NCI-H2196 (cell line): Measurements from ENCODE around the gene NPTX1.

Experiments
- DNase-seq: peaks from one replicate; lab custom pipeline; 2025; ENCODE audit not compliant: unreplicated experiment; lab: John Stamatoyannopoulos, UW

The NPTX1 gene

GRCh38 chr17:80481284-80482057, 5.1 kb upstream of the NPTX1 start:
- DNase-seq: no peak

DNA sequence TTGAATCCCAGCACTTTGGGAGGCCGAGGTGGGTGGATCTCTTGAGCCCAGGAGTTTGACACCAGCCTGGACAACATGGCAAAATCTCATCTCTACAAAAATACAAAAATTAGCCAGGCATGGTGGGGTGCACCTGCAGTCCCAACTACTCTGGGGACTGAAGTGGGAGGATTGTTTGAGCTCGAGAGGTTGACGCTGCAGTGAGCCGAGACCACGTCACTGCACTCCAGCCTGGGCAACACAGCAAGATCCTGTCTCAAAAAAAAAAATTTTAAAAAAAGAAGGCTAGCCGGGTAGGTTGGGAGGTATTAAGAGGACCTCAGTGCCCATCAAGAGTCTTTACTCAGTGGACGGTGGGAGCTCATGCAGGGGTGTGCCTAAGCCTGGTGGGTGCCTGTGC, 3.8 kb upstream of the NPTX1 start:
- no peak for DNase-seq

GRCh38 chr17:80479246-80479566, 2.8 kb upstream of the NPTX1 start:
- no peak for DNase-seq

DNA sequence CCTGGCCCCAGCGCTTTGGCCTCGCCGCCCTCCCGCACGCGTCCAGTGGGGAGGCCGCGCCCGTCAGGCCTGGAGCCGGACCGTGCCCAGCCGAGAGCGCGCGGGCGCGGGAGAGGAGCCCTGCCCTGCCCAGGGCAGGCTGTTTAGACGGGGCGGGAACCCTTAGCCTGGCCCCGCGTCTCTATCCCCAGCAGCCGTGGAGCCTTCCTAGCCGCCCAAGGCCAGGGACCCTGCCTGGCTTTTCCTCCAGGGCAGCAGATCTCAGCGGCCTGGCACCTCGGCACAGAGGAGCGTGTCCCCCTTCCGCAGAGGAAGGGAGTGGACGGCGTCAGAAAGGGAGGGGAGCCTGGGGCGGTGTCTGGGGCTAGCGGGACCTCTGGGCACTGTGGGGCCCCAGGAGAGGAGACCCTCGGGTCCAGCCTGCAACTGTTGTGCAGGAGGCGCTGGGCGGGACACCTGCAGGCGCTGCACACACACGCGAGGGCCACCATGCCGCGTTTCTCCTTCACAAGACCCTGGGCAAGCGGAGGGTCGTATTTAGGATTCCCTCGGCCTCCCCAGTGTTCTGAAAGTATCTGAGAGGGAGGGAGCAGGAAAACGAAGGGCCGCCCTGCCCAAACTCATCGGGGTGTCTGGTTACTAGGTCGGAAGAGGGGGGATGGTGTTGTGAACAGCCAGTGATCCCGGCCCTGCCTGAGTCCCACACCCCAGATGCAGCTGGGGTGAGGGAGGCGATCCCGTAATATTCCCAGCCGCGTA, 2.3 kb upstream of the NPTX1 start:
- DNase-seq: no peak

DNA sequence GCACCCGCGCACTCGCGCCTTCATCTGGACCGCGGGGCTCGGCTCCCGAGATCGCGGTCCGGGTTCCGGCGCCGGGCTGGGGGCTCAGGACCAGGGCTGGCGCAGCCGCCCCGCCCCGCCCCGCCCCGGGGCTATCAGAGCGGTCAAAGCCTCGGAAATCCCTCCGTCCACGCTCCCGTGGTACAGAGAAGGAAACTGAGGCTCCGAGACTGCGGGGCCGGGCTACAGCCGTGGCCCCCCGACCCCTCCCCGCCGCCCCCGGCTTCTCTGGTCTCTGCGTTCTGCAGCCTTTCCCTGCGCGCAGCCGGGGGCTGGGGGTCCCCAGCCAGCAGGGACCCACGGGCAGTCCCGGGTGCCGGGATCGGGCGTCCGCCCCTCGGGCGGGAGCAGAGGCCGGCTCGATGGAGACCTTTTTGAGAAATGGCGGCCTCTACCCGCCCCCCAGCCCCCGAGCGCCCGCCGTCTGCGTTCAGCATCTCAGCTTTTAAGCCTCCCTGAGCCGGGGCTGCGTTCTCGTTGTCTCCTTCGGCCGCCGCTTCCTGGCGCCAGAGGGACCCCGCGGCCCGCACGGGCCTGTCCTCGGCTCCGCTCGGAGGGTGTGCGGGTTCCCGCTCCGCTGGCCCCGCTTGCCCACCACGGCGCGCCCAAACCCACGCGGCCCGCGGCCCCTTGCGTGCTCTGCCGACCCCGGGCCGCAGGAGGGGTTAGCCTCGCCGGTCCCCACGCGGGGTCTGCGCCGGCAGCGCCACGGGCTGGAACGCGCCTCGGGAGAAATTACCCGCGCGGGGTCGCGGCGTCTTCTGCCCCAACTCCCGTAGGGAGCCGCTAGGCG, 1.5 kb upstream of the NPTX1 start:
- DNase-seq: peak; percentile 47

- DNase-seq: peak; percentile 49
These were observed 655 bp upstream of the NPTX1 start for GRCh38 chr17:80476877-80477646.

DNA sequence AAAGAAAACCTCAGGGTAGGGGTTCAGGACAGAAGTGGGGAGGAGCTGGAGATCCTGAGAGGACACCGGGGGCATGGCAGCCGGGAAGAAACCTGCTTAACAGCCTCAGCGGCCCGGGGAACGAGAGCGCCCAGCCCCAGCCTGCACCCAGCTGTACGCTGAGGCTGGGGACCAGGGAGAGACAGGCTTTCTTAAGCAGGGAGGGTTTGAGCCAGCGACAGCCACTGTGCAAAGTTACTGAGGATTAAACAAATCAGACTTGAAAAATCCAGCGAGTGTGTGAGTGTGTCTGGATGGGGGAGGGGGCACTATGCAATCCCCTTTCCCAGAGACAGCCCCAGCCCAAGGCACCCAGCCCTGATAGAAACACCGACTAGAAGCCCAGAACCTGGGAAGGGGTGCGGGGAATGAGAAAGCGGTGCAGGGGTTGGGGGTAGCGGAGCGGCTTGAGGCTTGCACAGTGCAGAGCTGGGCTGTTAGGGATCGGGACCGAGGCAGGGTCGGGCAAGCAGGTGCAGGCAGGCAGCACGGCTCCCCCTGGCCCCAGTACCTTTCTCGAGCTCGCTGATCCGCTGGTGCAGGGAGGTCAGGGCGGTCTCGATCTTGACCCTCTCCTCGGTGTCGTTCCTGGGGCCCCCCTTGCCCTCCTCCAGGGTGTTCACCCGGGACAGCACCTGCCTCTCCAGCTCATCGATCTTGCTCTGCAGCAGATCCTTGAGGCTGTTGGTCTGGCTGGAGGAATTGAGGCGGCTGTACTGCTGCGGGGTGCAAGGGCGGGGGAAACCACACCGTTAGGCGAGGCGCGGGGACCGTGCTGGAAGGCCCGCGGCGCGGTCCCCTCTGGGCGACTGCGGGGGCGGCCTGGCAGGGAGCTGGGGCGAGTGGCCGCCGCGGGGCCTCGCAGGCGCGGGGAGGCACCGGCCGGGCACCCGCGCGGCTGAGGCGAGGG, 1.2 kb downstream of the NPTX1 start:
- no peak for DNase-seq

- DNase-seq: peak; percentile 81
These were observed 2.0 kb downstream of the NPTX1 start for GRCh38 chr17:80474231-80474960.

DNA sequence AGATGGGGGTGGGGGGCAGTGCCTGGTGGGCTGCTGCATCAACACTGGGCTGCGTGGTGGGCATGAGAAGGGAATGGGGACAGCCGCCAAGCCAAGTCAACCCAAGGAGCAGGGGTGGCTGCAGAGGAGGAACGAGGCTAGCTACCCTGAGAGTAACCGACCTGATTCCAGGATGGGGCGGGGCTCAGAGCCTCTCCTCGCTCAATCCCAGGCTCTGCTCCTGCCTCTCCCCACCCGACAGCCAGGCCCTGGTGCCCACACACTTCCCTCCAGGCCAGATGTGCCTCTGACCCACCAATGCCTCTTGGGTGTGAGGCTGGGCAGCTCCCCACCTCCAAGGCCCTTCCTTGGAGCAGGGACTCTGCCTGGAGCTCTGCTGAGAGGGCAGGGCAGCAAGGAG, 2.7 kb downstream of the NPTX1 start:
- DNase-seq: no peak

DNA sequence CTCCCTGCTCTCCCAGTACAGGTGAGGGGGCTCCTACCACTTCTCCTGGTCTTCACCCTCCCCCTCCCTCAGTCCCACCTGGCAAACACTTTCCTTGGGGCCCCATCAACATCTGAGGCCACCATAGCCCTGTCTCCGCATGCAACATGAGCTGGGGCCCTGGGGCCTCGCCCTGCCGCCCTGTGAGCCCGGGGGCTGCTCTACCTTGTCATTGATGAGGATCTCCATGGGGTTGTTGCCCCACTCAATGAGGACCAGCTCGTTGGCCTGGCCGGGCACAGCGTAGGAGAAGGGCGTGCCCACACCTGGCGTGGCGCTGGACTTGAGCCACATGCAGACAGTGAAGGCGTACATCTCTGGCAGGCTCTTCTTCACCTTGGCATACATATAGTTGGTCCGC, 3.4 kb downstream of the NPTX1 start:
- DNase-seq: no peak

DNA sequence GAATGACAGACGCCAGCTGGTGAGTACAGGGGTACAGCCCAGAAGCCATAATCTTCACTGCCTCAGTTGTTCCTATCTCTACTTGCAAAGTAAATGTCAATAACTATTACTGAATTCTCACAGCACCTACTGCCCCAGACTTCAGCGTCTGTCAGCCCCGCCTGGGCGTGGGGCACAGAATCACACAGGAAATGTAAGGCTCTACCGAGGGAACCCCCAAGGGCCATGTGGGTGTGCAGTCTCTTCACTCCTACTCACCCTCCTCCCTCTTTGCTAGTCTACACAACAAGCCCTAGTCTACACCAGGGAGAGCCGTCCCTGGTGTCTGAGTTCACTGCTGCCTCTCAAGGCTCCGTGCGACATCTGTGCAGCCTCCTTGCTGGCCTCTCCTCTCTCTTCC, 4.5 kb downstream of the NPTX1 start:
- DNase-seq: no peak

DNA sequence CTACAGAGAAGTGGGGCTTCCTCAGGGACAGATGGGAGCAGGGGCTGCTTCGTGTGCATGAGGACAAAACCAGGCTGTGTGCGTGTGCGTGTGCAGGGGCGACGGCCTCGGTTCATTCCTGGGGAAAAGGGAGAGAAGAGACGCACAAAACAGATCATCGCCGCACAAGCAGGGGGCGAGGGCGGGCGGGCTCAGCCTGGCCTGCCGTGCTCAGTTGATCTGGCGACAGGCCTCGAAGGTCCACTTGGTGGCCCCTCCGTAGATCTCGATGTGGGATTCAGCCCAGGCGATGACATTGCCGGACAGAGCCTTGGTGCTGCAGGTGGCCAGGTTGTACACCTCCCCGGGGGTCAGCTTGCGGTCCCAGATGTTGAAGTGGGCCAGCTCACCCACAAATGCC, 5.8 kb downstream of the NPTX1 start:
- no peak for DNase-seq

- DNase-seq: no peak
These were observed 6.7 kb downstream of the NPTX1 start for GRCh38 chr17:80469667-80470066.

DNA sequence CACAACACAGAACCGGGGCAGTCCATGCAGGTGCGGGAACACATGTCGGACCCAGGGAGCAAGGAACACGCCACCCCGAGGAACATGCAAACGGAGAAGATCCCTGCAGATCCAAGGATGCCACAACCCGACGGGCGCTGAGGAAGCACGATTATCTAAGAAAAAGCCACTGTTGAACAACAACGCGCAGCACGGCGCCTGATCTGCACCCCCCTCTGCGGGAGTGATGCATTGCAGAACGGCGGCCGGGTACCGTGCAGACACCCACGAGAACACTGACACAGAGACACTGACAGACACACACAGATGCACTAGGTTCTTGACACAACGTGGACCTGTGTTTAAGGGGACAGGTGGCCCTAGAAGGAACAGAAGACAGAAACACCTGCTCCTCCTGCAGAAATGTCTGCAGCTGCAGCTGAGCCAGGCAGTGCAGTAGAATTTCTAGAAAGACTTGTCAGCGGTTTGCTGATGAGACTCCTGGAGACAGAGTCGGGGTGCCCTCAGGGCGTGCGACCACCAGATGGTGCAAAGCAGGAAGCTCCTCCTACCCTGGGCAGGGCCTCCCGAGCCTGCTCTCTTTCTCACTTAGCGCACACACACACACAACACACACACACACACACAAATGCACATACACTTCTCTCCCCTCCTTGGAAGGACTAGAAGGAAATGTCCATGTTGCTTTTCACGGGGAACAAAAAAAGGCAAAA, 7.5 kb downstream of the NPTX1 start:
- DNase-seq: no peak

DNA sequence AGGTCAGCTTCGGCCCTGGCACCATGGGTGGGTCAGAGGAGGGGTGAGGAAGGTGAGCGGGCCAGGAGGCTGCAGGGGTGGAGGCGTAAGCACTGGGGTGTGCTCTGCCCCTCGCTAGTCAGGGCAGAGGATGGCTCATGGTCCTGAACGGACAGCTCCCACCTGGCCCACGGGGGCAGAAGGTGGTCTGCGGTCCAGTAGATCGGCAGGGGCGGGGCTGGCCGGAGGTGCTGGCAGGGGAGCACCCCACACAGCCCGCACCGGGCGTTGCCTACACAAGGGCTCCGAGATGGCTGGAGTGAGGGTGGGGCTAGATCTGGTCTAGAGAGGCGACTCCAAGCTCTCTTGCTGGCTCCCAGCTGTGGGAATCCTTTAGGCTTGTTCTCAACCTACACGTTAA, 8.2 kb downstream of the NPTX1 start:
- no peak for DNase-seq

DNA sequence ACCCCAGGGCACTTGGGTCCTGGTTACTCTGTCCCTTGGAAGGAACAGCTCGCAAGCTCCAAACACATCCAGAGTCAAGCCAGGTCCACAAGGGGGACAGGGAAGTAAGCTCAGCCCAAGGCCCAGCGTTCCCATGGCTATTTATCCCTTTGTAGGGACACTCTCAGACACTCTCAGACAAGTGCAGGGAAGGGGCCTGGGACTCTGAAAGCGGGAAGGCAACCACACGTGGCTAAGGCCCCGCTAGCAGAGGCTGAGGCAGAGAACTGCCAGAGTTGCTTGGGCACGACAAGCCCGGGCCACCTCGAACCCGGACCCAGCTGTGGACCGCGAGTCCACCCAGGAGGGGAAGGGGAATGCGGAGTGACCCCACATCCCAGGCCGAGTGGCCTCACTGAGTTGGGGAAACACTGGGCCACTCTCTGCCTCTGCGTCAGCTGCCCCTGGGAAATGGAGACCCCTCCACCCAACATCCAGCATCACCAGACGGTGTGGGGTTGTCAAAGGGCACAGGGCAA, 10.2 kb downstream of the NPTX1 start:
- DNase-seq: no peak

- DNase-seq: no peak
These were observed 11.0 kb downstream of the NPTX1 start for GRCh38 chr17:80465327-80465974.

DNA sequence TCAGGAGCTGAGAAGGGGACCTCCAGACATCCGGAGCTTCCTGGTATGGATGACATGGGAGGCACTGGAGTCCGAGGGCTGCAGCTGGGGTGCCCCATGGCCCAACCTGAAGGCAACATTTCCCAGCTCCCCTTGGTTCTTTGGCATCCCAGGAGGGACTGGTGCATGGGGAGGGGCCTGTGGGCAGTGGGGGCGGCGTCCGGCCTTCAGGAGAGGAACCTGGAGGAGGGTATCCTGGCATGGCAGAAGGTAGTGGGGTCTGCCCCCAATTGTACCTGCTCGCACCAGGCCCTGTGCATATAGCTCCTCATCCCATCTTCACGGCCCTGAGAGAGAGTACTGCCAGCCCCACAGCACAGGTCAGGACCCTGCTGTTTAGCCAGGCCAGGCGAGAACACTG, 11.9 kb downstream of the NPTX1 start:
- DNase-seq: no peak
